HEK293 (cell line): ENCODE measurements around the gene CENPX.

Experiments
- CTCF ChIP-seq: fragments of 450-650 bp; formaldehyde crosslinking; IDR thresholded peaks from 2 replicates; pipeline ENCODE4 v1.5.1; 2016; ENCODE audit warnings: missing biosample characterization, missing genetic modification characterization
- ZNF24 ChIP-seq: fragments of 450-650 bp; formaldehyde crosslinking; IDR thresholded peaks from 2 replicates; pipeline ENCODE4 v1.5.1; 2016; ENCODE audit warnings: missing biosample characterization, missing genetic modification characterization
- ZNF292 ChIP-seq: fragments of 450-650 bp; formaldehyde crosslinking; IDR thresholded peaks from 2 replicates; pipeline ENCODE4 v1.5.1; 2016; ENCODE audit warnings: low read depth, missing biosample characterization, missing genetic modification characterization, borderline replicate concordance

DNA sequence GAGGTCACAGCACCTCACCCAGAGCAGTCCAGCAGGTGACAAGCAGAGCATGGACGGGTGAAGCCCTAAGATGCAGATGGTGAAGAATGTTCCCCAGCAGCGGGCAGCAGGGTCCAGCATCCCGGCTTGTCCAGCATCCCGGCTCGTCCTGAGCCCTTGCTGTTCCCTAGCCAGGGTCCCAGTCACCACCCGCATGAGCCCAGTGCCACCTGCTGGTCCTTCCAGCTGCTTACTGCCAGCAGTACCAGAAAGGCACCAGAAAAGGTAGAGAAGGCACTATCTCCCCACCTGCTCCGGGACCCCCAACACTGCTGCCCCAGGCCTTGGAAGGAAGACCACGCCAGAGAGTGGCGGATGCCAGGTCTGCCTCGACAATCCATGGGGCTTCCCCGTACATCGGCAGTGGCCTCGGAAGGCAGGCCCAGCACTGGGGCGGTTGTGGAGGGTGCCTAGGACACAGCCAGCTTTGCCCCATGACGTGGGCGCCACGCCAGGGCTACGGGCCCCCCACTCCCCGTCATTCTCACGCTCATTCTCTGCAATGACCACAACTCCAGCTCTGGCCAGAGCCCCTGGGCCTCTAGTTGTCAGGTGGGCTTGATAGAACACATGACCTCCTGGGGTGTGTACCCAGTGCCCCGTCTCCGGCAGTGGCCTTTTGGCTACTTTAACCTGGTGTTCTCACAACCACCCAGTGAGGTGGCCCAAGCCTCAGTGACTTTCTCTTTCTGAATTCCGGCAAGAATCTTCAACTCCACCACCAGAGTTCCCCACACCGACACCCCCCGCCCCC lies 1.4 kb downstream of the CENPX start:
- TF ChIP-seq CTCF, result peak; percentile 97
- no peak for TF ChIP-seq ZNF292 (tag by site-specific recombination)
- no peak for TF ChIP-seq ZNF24 (tag by site-specific recombination)
